ENCODE results near the gene MEGF11.

- TF ChIP-seq CTCF (conservative IDR thresholded peaks at IDR 0.05; ENCODE audit: low read depth, low read length) (no peak), EZH2 (IDR thresholded peaks at IDR 0.05; ENCODE audit: low read length, unreplicated experiment) (no peak), EZH2phosphoT487 (IDR thresholded peaks at IDR 0.05; ENCODE audit: borderline replicate concordance, low read length) (no peak)
Measured at GRCh38 chr15:65960586-65960985, 293.0 kb downstream of the MEGF11 start.
